Retina (tissue), 1 donor: Measurements from ENCODE around the gene MOGAT1.

Experiments used
- DNase-seq: peaks from one replicate; pipeline ENCODE4 v3.0.0-alpha.2; 2016

MOGAT1 gene, protein sequence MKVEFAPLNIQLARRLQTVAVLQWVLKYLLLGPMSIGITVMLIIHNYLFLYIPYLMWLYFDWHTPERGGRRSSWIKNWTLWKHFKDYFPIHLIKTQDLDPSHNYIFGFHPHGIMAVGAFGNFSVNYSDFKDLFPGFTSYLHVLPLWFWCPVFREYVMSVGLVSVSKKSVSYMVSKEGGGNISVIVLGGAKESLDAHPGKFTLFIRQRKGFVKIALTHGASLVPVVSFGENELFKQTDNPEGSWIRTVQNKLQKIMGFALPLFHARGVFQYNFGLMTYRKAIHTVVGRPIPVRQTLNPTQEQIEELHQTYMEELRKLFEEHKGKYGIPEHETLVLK

GRCh38 chr2:222671259-222672067 is at the start of gene MOGAT1:
Gene MOGAT1, plus strand, starts transcription at chr2:222671658. Its CDS starts 128 bp downstream, at chr2:222671786.
- DNase-seq = peak; percentile 84

- DNase-seq = no peak
These were observed 49.6 kb upstream of the MOGAT1 start for GRCh38 chr2:222621893-222622292.

DNA sequence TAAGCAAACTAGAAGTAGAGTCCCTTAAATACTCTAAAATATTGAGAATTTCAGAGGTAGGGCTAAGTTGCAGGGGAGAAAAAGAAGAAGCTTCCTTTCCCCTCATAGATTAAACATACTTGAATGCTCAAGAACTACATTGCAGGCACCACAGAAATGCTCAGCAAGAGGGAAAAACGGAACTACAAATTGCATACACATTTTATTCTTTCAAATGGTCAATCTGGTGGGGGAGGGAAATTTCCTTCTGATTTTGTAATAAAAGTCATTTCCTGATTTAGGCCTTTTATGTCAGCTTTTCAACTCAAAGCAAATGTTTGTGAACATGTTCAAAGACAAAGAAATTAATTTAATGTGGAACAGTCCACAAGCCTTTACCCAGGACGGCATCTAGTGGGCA is 48.5 kb upstream of the MOGAT1 start:
- no peak for DNase-seq

GRCh38 chr2:222623756-222624309 is 47.6 kb upstream of the MOGAT1 start:
- DNase-seq = no peak

DNA sequence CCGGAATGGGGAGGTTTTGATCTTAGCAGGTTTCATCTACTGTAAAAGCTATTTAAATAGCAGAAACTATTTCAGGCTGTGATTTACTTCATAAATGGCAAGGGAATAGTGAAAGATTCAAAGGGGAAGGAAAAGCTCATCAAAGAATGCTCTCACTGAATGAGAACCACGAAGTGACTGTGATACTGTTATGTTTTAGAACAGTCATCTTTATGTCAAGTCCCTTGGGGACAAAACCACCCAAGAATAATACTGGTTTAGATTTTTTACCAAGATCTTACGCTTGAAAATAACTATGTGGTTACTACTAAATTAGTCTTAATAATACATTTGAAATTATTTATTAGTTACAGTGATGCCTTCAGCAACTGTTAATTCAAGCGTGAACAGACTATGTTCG is 43.7 kb upstream of the MOGAT1 start:
- DNase-seq = no peak

DNA sequence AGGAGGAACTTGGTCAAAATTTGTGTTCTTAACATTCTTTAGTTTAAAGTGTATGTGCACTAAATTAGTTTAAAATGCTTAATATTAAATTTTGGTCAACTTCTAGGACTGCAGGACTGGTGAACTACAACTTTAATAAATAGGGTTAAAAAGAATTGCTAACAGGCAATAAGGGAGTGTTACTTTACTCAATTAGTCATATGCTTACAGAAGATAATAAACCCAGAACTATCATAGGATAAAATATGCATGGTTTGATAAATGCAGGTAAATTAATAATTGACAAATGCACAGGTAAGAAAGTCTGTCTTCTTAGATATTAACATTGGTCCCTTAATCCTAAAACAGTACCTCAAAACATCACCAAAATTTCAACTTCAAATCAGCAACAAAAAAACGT is 36.2 kb upstream of the MOGAT1 start:
- DNase-seq = no peak

GRCh38 chr2:222637067-222637466 is 34.4 kb upstream of the MOGAT1 start:
- DNase-seq = no peak

GRCh38 chr2:222641336-222641735 is 30.1 kb upstream of the MOGAT1 start:
- DNase-seq = no peak

DNA sequence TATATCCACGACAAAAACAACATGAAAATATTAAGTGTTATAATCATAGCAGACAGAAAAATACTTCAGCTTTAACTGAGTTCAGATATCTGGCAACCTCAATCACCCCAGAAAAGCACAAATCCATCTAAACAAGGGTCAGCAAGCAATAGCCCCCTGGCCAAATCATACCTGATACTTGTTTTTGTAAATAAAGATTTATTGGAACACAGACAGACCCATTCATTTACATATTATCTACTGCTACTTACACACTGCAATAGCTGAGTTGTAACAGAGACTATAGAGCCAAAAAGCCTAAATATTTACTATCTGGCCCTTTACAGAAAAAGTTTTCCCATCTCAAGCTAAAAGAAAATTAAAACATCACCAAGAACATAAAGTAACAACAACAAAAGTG is 28.3 kb upstream of the MOGAT1 start:
- no peak for DNase-seq

DNA sequence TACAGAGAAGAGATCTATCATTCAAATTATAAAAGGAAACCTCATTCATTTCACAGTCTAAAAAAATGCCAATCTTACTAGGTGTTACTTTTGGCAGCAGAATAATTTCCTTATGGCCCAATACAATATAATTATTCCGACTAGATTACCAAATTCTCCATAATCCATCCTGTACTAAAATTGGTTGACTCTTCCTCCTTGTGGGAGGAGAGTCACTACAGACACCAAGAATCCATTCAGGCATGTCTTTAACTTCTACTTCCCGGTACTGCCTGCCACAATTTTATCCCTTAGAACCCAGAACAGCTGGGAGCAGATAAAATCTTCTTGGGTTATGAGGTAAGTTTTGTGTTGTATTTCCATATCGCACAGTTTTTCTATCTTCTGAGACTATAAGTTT is 25.4 kb upstream of the MOGAT1 start:
- DNase-seq = no peak

- no peak for DNase-seq
These were observed 21.7 kb upstream of the MOGAT1 start for GRCh38 chr2:222649801-222650200.

- no peak for DNase-seq
These were observed 19.6 kb upstream of the MOGAT1 start for GRCh38 chr2:222651718-222652418.

DNA sequence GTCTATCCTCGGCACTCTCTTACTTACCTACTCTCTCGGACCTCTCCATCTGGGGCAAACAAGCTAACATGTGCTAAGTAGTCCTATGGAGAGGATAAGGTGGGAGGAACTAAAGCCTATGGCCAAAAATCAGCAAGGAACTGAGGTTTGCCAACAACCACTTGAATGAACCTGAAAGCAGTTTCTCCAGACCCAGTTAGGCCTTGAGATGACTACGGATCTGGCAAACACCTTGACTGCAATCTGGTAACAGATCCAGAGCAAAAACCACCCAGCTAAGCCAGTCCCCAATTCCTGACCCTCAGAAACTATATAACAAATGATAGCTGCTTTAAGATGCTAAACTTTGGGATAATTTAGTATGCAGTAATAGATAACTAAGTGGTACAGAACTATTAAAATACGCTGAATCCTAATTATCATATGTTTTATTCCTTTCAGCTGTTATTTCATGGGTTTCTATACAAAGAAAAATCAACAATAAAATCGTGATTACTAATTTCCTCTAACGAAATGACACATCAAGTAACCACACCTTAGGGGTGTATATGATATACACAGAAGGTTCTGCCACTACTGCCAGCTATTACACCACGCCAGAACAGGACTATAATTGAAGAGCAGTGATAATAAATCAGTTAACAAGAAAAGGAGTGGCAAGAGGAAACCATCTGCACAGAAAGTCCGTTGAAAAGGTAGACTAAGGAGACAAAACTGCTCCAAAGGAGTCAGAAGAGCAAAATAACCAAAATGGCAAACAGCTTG is 18.8 kb upstream of the MOGAT1 start:
- DNase-seq = no peak

DNA sequence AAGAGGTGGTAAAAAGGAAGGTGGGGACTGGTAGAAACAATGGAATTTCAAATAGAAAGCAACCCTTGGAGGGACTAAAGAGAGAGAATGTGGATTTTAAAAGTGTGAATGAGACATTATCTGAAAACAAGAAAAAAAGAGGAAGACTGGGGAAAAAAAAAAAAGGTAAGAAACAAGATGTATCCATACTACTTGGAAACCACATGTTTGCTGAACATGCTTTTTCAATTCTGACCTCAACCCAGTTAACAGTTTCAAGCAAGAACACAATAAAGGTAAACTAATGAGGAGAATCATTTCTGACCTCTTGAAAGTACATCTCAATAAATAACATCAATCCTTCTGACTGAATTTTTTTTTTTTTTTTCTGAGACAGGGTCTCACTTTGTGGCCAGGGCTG is 18.2 kb upstream of the MOGAT1 start:
- no peak for DNase-seq

GRCh38 chr2:222655787-222656525 is 15.5 kb upstream of the MOGAT1 start, which contains the start of gene FARSB:
Gene FARSB, minus strand, starts transcription at chr2:222656092. Its CDS starts 19 bp downstream, at chr2:222656073.
- peak; percentile 97 for DNase-seq

DNA sequence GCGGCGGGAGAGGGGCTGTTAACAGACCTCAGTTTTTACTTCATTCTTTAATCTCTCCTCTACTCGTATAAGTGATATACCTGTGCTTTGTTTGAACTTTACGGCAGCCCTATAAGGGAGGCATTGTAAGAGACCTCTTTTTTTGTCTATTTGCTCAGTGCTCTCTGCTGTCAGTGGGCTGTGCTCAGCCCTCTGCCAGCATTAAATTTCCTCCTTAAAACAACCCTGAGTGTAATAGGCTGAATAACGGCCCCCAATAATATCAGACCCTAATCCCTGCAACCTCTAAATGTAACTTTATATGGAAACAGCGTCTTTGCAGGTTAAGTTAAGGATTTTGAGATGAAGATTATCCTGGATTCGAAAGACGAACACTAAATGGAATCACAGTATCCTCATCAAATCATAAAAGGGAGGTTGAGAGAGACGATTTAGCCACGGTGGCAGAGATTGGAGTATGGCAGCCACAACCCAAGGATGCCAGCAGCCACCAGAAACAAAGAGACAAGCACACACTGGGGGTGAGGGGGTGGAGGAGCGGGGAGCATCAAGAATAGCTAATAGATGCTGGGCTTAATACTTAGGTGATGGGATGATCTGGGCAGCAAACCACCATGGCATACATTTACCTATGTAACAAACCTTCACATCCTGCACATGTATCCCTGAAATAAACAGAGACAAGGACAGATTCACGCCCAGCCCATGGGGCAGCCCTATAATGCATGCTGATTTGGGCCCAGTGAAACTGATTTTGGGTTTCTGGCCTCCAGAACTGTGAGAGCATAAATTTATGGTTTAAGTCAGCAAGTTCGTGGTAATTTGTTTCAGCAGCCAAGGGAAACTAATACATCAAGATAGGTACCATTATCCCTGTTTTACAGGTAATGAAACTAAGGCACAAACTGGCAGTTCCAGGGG is 14.7 kb upstream of the MOGAT1 start:
- peak; percentile 39 for DNase-seq

GRCh38 chr2:222663479-222663878 is 8.0 kb upstream of the MOGAT1 start:
- DNase-seq = no peak

- DNase-seq = no peak
These were observed 2.8 kb upstream of the MOGAT1 start for GRCh38 chr2:222668494-222669154.

DNA sequence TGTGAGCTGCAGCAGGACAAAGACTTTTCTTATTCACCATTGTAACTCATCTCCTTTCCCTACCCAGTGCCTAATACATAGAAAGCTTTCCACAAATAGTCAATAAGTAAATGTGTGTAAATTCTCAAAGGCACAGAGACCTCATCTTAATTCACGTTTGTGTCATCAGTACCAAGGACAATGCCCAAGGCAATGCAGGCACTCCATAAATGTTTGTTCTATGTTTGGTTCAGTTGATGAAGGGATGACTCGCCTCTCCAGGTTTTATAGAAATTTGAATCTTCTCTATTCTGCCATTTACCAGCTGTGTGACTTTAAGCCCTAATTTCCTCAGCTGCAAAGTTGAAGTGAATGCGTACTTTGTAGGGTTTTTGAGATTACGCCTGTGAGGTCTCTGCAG is 2.1 kb upstream of the MOGAT1 start:
- DNase-seq = no peak
